ENCODE measurements around the gene SLC7A8. TPM values are rescaled to one million over a fixed set of nuclear protein-coding genes. Genes with fewer than 3 reads are reported as not detected.

Gene SLC7A8
- total and polyA plus RNA-seq, 2 donors (not counting 1 experiment from before 2014, with no cell fraction given), result 0.25 to 1.1 TPM

- no peaks in the 10 kb centered on the region for H3K4me1 ChIP-seq (ENCODE audit: control insufficient read depth in 2 of 2, insufficient read depth in 2 of 2, low read length in 2 of 2)
- no peaks in the 10 kb centered on the region for H3K79me2 ChIP-seq (ENCODE audit: control insufficient read depth, insufficient read depth, low read length)
- no peak for DNase-seq
- POLR2A ChIA-PET, result no interaction called here
- no peak for ATAC-seq (ENCODE audit: low read depth)
- no peaks in the 10 kb centered on the region for H3K36me3 ChIP-seq (replicated peaks in 1 of 2; ENCODE audit: control extremely low read depth in 1 of 2, control insufficient read depth in 1 of 2, extremely low read depth in 1 of 2, insufficient read depth in 2 of 2, low read length in 1 of 2)
- intact Hi-C loops (cut with micrococcal nuclease), result no loop called here
- WGBS (ENCODE audit: insufficient coverage), result no CpG with 5 or more reads among the region's 6 CpGs
- no peaks in the 10 kb centered on the region for H3K27me3 Mint-ChIP-seq
- CTCF ChIA-PET, result no interaction called here
- H2AFZ ChIP-seq (ENCODE audit: insufficient read depth, low read depth, low read length, poor library complexity, severe bottlenecking), result no peak overlapping the region
- H3K9me3 ChIP-seq (ENCODE audit: control extremely low read depth in 1 of 3, control insufficient read depth in 2 of 3, insufficient read depth in 1 of 3, low read length in 2 of 3), result no peaks in the 10 kb centered on the region
- H3K27me3 ChIP-seq (replicated peaks in 1 of 4; ENCODE audit: control extremely low read depth in 1 of 4, control insufficient read depth in 3 of 4, insufficient read depth in 4 of 4, low read length in 3 of 4), result peaks cover 0 to 3% (median 0%) of the 10 kb centered on the region in 4 experiments
- peaks cover 3% of the 10 kb centered on the region for H3K4me1 Mint-ChIP-seq
- no peaks in the 10 kb centered on the region for H4K20me1 ChIP-seq (ENCODE audit: control insufficient read depth, insufficient read depth, low read length, poor library complexity, severe bottlenecking)
- no peaks in the 10 kb centered on the region for H3K9me3 Mint-ChIP-seq (ENCODE audit: insufficient read depth)
- no peak overlapping the region for H3K4me2 ChIP-seq (replicated peaks; ENCODE audit: low read depth, low read length, poor library complexity, severe bottlenecking)
- H3K27ac ChIP-seq (ENCODE audit: low read length in 2 of 2), result no peak overlapping the region
- H3K4me3 Mint-ChIP-seq, result no peak overlapping the region
- H3K4me3 ChIP-seq (ENCODE audit: control extremely low read depth in 1 of 5, extremely low read depth in 1 of 5, insufficient read depth in 1 of 5, low read depth in 2 of 5, low read length in 4 of 5), result no peak overlapping the region
- no peak overlapping the region for H3K27ac Mint-ChIP-seq
- no peak overlapping the region for H3K9ac ChIP-seq (ENCODE audit: low read length)
- TF ChIP-seq EZH2 (IDR thresholded peaks at IDR 0.05; ENCODE audit: borderline replicate concordance, insufficient read depth, low read depth, low read length, poor library complexity, severe bottlenecking), result no peak
- TF ChIP-seq, protein P1, sequence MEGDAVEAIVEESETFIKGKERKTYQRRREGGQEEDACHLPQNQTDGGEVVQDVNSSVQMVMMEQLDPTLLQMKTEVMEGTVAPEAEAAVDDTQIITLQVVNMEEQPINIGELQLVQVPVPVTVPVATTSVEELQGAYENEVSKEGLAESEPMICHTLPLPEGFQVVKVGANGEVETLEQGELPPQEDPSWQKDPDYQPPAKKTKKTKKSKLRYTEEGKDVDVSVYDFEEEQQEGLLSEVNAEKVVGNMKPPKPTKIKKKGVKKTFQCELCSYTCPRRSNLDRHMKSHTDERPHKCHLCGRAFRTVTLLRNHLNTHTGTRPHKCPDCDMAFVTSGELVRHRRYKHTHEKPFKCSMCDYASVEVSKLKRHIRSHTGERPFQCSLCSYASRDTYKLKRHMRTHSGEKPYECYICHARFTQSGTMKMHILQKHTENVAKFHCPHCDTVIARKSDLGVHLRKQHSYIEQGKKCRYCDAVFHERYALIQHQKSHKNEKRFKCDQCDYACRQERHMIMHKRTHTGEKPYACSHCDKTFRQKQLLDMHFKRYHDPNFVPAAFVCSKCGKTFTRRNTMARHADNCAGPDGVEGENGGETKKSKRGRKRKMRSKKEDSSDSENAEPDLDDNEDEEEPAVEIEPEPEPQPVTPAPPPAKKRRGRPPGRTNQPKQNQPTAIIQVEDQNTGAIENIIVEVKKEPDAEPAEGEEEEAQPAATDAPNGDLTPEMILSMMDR (IDR thresholded peaks at IDR 0.05), result no peak
These were observed 13.8 kb downstream of the SLC7A8 start for GRCh38 chr14:23169622-23170021.

GRCh38 chr14:23168246-23168645 lies 15.2 kb downstream of the SLC7A8 start:
- Mint-ChIP-seq H3K27ac (no peak overlapping the region), H3K4me1 (peaks cover 3% of the 10 kb centered on the region), H3K9me3 (ENCODE audit: insufficient read depth) (no peaks in the 10 kb centered on the region), H3K27me3 (no peaks in the 10 kb centered on the region), H3K4me3 (no peak overlapping the region)
- H3K4me1 ChIP-seq (ENCODE audit: control insufficient read depth in 2 of 2, insufficient read depth in 2 of 2, low read length in 2 of 2), result no peaks in the 10 kb centered on the region
- H3K4me2 ChIP-seq (replicated peaks; ENCODE audit: low read depth, low read length, poor library complexity, severe bottlenecking), result no peak overlapping the region
- intact Hi-C loops (cut with micrococcal nuclease), result no loop called here
- H2AFZ ChIP-seq (ENCODE audit: insufficient read depth, low read depth, low read length, poor library complexity, severe bottlenecking), result no peak overlapping the region
- POLR2A ChIA-PET, result no interaction called here
- no peaks in the 10 kb centered on the region for H3K79me2 ChIP-seq (ENCODE audit: control insufficient read depth, insufficient read depth, low read length)
- H3K36me3 ChIP-seq (replicated peaks in 1 of 2; ENCODE audit: control extremely low read depth in 1 of 2, control insufficient read depth in 1 of 2, extremely low read depth in 1 of 2, insufficient read depth in 2 of 2, low read length in 1 of 2), result no peaks in the 10 kb centered on the region
- ATAC-seq (ENCODE audit: low read depth) (no peak), DNase-seq (no peak)
- CTCF ChIA-PET, result interaction anchor here (1.1 kb wide), 1 partner anchor 18 kb away, joined by 4 read pairs; no protein-coding TSS in a partner anchor
- no peak overlapping the region for H3K27ac ChIP-seq (ENCODE audit: low read length in 2 of 2)
- no CpG with 5 or more reads among the region's 2 CpGs for WGBS (ENCODE audit: insufficient coverage)
- TF ChIP-seq, protein P1 (IDR thresholded peaks at IDR 0.05), result no peak
- peaks cover 0 to 3% (median 0%) of the 10 kb centered on the region in 4 experiments for H3K27me3 ChIP-seq (replicated peaks in 1 of 4; ENCODE audit: control extremely low read depth in 1 of 4, control insufficient read depth in 3 of 4, insufficient read depth in 4 of 4, low read length in 3 of 4)
- H4K20me1 ChIP-seq (ENCODE audit: control insufficient read depth, insufficient read depth, low read length, poor library complexity, severe bottlenecking), result no peaks in the 10 kb centered on the region
- no peak overlapping the region for H3K4me3 ChIP-seq (ENCODE audit: control extremely low read depth in 1 of 5, extremely low read depth in 1 of 5, insufficient read depth in 1 of 5, low read depth in 2 of 5, low read length in 4 of 5)
- H3K9ac ChIP-seq (ENCODE audit: low read length), result no peak overlapping the region
- no peaks in the 10 kb centered on the region for H3K9me3 ChIP-seq (ENCODE audit: control extremely low read depth in 1 of 3, control insufficient read depth in 2 of 3, insufficient read depth in 1 of 3, low read length in 2 of 3)

Data from B cell (primary cell).